ENCODE results near the gene RYR3. TPM values are rescaled to one million over a fixed set of nuclear protein-coding genes. Genes with fewer than 3 reads are reported as not detected.

RYR3 gene
- total RNA-seq, 1 donor from 2014 or later = 18.5 TPM

GRCh38 chr15:33654860-33655259, 344.1 kb downstream of the RYR3 start:
- ATAC-seq = no peak
- intact Hi-C loops (cut with DNase I) = no loop called here
- DNase-seq (ENCODE audit: low spot score) = no peak

- DNase-seq (ENCODE audit: low spot score) (no peak), ATAC-seq (no peak)
- intact Hi-C loops (cut with DNase I) = no loop called here
These were observed 344.7 kb downstream of the RYR3 start for GRCh38 chr15:33655488-33655887.

- ATAC-seq (no peak), DNase-seq (ENCODE audit: low spot score) (no peak)
- intact Hi-C loops (cut with DNase I) = no loop called here
These were observed 345.4 kb downstream of the RYR3 start for GRCh38 chr15:33656168-33656567.

- no peak for ATAC-seq
- intact Hi-C loops (cut with DNase I) = no loop called here
- no peak for DNase-seq (ENCODE audit: low spot score)
These were observed 349.4 kb downstream of the RYR3 start for GRCh38 chr15:33660151-33660550.

DNA sequence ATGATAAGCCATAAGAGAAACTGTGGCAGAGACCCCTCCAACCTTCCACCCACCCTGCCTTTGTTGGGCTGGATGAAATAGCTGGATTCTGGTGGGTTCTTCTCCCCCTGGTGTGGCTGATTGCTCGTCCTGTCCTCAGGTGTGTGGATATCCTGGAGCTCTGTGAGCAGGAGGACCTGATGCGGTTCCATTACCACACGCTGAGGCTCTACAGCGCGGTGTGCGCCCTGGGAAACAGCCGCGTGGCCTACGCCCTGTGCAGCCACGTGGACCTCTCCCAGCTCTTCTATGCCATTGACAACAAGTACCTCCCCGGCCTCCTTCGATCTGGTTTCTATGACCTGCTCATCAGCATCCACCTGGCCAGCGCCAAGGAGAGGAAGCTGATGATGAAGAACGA, 351.2 kb downstream of the RYR3 start:
- intact Hi-C loops (cut with DNase I) = no loop called here
- ATAC-seq = no peak

GRCh38 chr15:33664947-33665346, 354.2 kb downstream of the RYR3 start:
- intact Hi-C loops (cut with DNase I) = no loop called here
- DNase-seq (ENCODE audit: low spot score) (no peak), ATAC-seq (no peak)

More for the DNA sequence above, 351.2 kb downstream of the RYR3 start:
- no peak for DNase-seq (ENCODE audit: low spot score)

DNA sequence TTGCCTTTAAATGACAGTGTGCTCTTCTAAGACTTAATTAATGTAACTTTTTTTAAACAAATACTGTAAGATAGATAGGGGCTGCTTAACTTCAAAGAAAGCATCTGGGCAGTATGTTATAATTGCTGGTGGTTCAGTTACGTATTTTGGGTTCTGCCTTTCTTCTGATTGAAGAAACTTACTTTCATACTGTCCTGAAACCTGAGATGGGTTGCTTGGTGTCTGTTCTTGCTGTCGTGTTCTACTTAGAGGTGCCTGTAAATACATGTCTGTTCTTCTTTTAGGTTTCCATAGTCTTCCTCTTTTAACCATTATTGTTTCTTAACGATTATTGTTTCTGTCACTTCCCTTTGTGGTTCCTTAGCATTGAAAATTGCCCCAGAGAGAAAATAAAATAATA, 359.8 kb downstream of the RYR3 start:
- ATAC-seq (no peak), DNase-seq (ENCODE audit: low spot score) (no peak)
- intact Hi-C loops (cut with DNase I) = loop anchor here (10.0 kb wide), 1 partner anchor 136 kb away; no protein-coding TSS in a partner anchor

DNA sequence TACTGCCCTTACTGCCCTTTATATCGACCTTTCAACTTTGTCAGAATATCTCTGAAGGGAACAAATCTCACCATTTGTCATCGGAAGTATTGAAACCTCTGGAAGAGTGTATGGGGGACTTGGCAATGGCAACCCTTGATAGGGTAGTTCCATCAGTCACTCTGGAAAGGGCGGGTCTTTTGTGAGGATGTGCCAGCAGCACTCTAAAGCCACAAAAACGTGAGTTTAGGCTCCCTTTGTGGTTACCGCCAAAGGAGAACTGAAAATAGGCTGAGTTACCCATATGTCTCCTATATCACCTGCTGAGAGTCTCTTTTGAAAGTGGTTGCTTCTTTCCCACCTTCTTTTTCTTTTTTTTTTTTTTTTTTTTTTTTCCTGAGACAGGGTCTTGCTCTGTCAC, 360.7 kb downstream of the RYR3 start:
- ATAC-seq (no peak), DNase-seq (ENCODE audit: low spot score) (no peak)
- intact Hi-C loops (cut with DNase I) = loop anchor here (10.0 kb wide), 1 partner anchor 137 kb away; no protein-coding TSS in a partner anchor

DNA sequence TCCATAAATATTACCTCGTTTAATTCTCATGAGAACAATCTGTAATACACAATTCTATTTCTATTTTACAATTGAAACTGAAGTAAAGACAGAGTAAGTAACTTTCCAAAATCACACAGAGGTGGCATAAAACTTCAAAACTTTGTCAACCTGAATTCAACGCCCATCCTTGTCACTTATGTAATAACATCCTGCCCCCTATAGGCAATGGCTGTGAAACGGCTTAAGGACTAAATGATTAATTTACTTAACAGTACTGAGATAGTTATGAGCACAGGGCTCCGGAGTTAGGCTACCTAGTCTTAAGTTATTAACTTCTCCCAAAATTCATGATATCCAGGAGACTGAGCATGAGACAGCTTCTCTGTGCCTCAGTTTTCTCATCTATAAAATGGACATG, 364.5 kb downstream of the RYR3 start:
- intact Hi-C loops (cut with DNase I) = loop anchor here (10.0 kb wide), 1 partner anchor 140 kb away; no protein-coding TSS in a partner anchor
- DNase-seq (ENCODE audit: low spot score) (no peak), ATAC-seq (no peak)

GRCh38 chr15:33677238-33677830, 366.6 kb downstream of the RYR3 start:
- DNase-seq (ENCODE audit: low spot score) (no peak), ATAC-seq (no peak)
- intact Hi-C loops (cut with DNase I) = loop anchor here (10.0 kb wide), 1 partner anchor 143 kb away; no protein-coding TSS in a partner anchor

DNA sequence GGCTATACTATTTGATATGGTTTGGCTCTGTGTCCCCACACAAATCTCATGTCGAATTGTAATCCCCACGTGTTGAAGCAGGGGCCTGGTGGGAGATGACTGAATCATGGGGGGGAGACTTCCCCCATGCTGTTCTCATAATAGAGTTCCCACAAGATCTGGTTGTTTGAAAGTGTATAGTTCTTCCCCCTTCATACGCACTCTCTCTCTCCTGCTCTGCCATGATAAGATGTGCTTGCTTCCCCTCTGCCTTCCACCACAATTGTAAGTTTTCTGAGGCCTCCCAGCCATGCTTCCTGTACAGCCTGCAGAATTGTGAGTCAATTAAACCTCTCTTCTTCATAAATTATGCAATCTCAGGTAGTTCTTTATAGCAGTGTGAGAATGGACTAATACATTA, 367.4 kb downstream of the RYR3 start:
- intact Hi-C loops (cut with DNase I) = loop anchor here (10.0 kb wide), 1 partner anchor 143 kb away; no protein-coding TSS in a partner anchor
- ATAC-seq = no peak
- DNase-seq (ENCODE audit: low spot score) = no peak

GRCh38 chr15:33678602-33679001, 367.8 kb downstream of the RYR3 start:
- DNase-seq (ENCODE audit: low spot score) (no peak), ATAC-seq (no peak)
- intact Hi-C loops (cut with DNase I) = loop anchor here (10.0 kb wide), 1 partner anchor 144 kb away; no protein-coding TSS in a partner anchor

- intact Hi-C loops (cut with DNase I) = loop anchor here (10.0 kb wide), 1 partner anchor 144 kb away; no protein-coding TSS in a partner anchor
- DNase-seq (ENCODE audit: low spot score) (no peak), ATAC-seq (no peak)
These were observed 368.3 kb downstream of the RYR3 start for GRCh38 chr15:33679061-33679460.

GRCh38 chr15:33680336-33680735, 369.6 kb downstream of the RYR3 start:
- intact Hi-C loops (cut with DNase I) = no loop called here
- no peak for ATAC-seq
- DNase-seq (ENCODE audit: low spot score) = no peak

DNA sequence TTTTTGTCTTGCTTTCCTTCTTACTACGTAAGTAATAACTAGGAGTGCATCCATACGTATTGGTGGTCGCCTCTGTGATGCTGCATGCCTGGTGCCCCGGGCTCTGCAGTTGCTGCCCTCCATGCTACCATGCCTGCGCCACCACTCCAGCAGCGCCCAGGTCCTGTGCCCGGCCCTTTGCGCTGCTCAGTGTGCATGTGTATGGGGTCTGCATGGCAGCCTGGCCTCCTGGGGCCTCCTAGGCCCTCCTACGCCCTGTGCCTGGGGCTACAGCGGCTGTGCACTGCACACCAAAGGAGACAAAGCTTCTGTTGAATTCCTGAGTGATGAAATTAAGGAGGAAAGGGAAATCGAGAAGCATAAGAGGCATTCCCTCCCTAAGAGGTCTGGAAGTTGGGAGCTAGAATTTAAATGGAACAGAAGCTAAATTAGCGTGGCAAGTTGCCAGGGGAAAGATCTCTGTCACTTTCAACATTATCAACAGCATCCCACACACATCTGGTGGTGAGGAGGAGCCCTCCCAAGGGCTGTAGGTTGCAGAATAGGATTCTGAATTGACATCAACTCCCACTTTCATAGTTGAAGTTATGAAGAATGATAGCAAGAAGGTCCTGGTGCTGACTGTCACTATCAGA, 382.5 kb downstream of the RYR3 start:
- ATAC-seq = no peak
- no peak for DNase-seq (ENCODE audit: low spot score)
- intact Hi-C loops (cut with DNase I) = no loop called here

DNA sequence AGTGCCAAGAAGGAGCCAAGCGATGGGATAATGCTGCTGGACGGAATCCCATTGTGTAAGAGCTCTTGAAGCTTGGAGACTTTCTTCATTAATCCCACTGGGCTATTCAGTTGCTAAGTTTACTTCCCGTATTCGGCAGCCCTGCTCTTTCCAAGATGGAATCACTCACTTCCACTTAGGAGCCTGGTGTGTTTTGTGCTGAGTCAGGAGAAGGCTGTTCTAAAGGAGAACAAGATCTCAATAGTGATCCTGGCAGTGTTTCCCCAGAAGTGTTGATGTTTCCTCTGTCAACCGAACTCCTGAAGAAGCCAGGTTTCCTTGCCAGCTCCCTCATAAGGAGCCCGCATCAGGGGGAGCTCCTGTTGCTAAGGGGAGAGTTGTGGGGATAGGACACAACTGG, 387.4 kb downstream of the RYR3 start:
- no peak for ATAC-seq
- no peak for DNase-seq (ENCODE audit: low spot score)

GRCh38 chr15:33699145-33699544, 388.4 kb downstream of the RYR3 start:
- intact Hi-C loops (cut with DNase I) = no loop called here
- DNase-seq (ENCODE audit: low spot score) (no peak), ATAC-seq (no peak)

More for the DNA sequence above, 387.4 kb downstream of the RYR3 start:
- intact Hi-C loops (cut with DNase I) = no loop called here

- intact Hi-C loops (cut with DNase I) = loop anchor here (10.0 kb wide), 1 partner anchor 395 kb away; no protein-coding TSS in a partner anchor
- ATAC-seq = no peak
- no peak for DNase-seq (ENCODE audit: low spot score)
These were observed 389.1 kb downstream of the RYR3 start for GRCh38 chr15:33699691-33700447.

DNA sequence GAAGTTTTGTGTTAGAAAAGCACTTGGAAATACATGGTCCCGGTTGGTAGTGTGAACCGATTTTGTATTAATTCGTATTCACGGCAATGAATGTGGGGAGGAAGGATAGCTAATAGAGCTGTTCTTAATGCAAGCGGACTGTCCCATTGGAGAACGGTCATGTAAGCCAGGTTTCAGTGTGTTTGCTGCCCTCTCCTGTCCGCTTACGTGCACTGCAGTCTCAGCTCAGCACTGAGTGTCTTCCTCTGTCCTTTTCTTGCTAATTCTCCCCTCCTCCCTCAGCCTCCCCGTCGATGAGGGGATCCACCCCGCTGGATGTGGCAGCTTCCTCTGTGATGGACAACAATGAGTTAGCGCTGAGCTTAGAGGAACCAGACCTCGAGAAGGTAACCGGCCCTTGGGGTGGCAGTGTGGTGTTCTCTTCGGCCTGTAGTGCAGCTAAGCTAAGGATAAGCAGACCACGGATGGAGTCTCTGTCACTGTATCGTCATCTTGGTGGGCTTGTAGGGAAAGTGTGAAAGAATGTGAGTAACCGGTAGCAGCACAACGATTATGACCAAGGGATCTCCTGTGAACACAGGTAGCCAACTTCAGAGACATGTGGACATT, 390.0 kb downstream of the RYR3 start:
- intact Hi-C loops (cut with DNase I) = loop anchor here (10.0 kb wide), 1 partner anchor 396 kb away; no protein-coding TSS in a partner anchor
- DNase-seq (ENCODE audit: low spot score) (peak; percentile 76), ATAC-seq (peak; percentile 86)

Data from sciatic nerve (tissue), 2 donors.